SK-N-SH (cell line): ENCODE measurements around the gene EFCAB7.

Experiments used
- GATA2 ChIP-seq: sonication (generic); formaldehyde crosslinking; IDR thresholded peaks from 2 replicates; pipeline ENCODE4 v1.5.0; 2020; ENCODE audit warnings: mild to moderate bottlenecking, missing genetic modification reagents
- JUND ChIP-seq: IDR thresholded peaks from 2 replicates; pipeline ENCODE4 v1.4.0; 2012
- MAX ChIP-seq: IDR thresholded peaks from 2 replicates; pipeline ENCODE4 v1.4.0; 2012; ENCODE audit warnings: low read depth
- NRF1 ChIP-seq: IDR thresholded peaks from 2 replicates; pipeline ENCODE4 v1.6.1; 2012; ENCODE audit warnings: low read depth, mild to moderate bottlenecking, low read length
- TF ChIP-seq, protein P1 (sequence below): fragments of 200-600 bp; sonication (generic); IDR thresholded peaks from 2 replicates; pipeline ENCODE4 v1.6.1; 2017; ENCODE audit warnings: antibody characterized with exemption, mild to moderate bottlenecking, moderate library complexity

- TF ChIP-seq, protein P1, sequence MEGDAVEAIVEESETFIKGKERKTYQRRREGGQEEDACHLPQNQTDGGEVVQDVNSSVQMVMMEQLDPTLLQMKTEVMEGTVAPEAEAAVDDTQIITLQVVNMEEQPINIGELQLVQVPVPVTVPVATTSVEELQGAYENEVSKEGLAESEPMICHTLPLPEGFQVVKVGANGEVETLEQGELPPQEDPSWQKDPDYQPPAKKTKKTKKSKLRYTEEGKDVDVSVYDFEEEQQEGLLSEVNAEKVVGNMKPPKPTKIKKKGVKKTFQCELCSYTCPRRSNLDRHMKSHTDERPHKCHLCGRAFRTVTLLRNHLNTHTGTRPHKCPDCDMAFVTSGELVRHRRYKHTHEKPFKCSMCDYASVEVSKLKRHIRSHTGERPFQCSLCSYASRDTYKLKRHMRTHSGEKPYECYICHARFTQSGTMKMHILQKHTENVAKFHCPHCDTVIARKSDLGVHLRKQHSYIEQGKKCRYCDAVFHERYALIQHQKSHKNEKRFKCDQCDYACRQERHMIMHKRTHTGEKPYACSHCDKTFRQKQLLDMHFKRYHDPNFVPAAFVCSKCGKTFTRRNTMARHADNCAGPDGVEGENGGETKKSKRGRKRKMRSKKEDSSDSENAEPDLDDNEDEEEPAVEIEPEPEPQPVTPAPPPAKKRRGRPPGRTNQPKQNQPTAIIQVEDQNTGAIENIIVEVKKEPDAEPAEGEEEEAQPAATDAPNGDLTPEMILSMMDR, result no peak
- TF ChIP-seq JUND (no peak), NRF1 (no peak), GATA2 (CRISPR knock-in tag) (no peak), MAX (no peak)
These were observed 25.6 kb downstream of the EFCAB7 start for GRCh38 chr1:63548877-63549276.
